ENCODE measurements around the gene VPS18.

GRCh38 chr15:40951764-40952163 is 57.5 kb downstream of the VPS18 start:
- TF ChIP-seq, protein P1, sequence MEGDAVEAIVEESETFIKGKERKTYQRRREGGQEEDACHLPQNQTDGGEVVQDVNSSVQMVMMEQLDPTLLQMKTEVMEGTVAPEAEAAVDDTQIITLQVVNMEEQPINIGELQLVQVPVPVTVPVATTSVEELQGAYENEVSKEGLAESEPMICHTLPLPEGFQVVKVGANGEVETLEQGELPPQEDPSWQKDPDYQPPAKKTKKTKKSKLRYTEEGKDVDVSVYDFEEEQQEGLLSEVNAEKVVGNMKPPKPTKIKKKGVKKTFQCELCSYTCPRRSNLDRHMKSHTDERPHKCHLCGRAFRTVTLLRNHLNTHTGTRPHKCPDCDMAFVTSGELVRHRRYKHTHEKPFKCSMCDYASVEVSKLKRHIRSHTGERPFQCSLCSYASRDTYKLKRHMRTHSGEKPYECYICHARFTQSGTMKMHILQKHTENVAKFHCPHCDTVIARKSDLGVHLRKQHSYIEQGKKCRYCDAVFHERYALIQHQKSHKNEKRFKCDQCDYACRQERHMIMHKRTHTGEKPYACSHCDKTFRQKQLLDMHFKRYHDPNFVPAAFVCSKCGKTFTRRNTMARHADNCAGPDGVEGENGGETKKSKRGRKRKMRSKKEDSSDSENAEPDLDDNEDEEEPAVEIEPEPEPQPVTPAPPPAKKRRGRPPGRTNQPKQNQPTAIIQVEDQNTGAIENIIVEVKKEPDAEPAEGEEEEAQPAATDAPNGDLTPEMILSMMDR (IDR thresholded peaks at IDR 0.05; ENCODE audit: low read length): no peak
- TF ChIP-seq EZH2 (IDR thresholded peaks at IDR 0.05; ENCODE audit: borderline replicate concordance, low read length): no peak
